PC-9 (cell line): ENCODE results near the gene ALS2.
"Not testable (repeated sequence)": the region's sequence is repeated elsewhere in the genome, so short reads cannot be mapped to it uniquely, and the experiment has no call there.

Experiments used
- CTCF ChIP-seq: fragments of 200-600 bp; sonication (generic); conservative IDR thresholded peaks from 2 replicates; pipeline ENCODE4 v1.6.1; 2017; ENCODE audit warnings: mixed run types, antibody characterized with exemption, mild to moderate bottlenecking, moderate library complexity
- EZH2 ChIP-seq: fragments of 200-600 bp; sonication (generic); IDR thresholded peaks from 2 replicates; pipeline ENCODE4 v1.8.0; 2017; ENCODE audit warnings: antibody characterized with exemption, low read depth

- TF ChIP-seq CTCF, EZH2: not testable (repeated sequence)
These were observed 109.5 kb downstream of the ALS2 start for GRCh38 chr2:201671205-201671604.
